Lung (tissue), 12 donors: ENCODE measurements around the gene TMEM39B. TPM values are rescaled to one million over a fixed set of nuclear protein-coding genes. Genes with fewer than 3 reads are reported as not detected.
"Not testable (repeated sequence)": the region's sequence is repeated elsewhere in the genome, so short reads cannot be mapped to it uniquely, and the experiment has no call there.

Source experiments
- ATAC-seq: fragments of 200-7000 bp; cut with Tn5 transposase; one replicate; pipeline ENCODE4 v1.9.1; 2020; ENCODE audit warnings: moderate number of reproducible peaks; ENCODE audit not compliant: insufficient read depth, low FRiP score
- DNase-seq, 3 donors: peaks; one replicate each; pipeline ENCODE4 v3.0.0-alpha.2; 2013 to 2017
- H3K27ac ChIP-seq, 2 donors: one replicate each; pipeline ENCODE4 v1.5.1; 2013; ENCODE audit warnings: mild to moderate bottlenecking in 2 of 2, moderate library complexity in 2 of 2, control low read depth in 1 of 2, inconsistent platforms in 1 of 2, low read depth in 1 of 2, low read length in 1 of 2
- H3K27me3 ChIP-seq, 3 donors: one replicate each; pipeline ENCODE4 v1.5.1; 2013; ENCODE audit warnings: low read length in 2 of 3; ENCODE audit not compliant: control insufficient read depth in 3 of 3, insufficient read depth in 3 of 3
- H3K36me3 ChIP-seq, 4 donors: one replicate each; pipeline ENCODE4 v1.5.1; 2013; ENCODE audit warnings: low read length in 4 of 4, mild to moderate bottlenecking in 1 of 4, moderate library complexity in 1 of 4; ENCODE audit not compliant: control insufficient read depth in 4 of 4, insufficient read depth in 4 of 4
- H3K4me1 ChIP-seq, 5 donors: one replicate each; pipeline ENCODE4 v1.5.1; 2013; ENCODE audit warnings: low read length in 5 of 5, mild to moderate bottlenecking in 2 of 5, moderate library complexity in 1 of 5; ENCODE audit not compliant: control insufficient read depth in 5 of 5, insufficient read depth in 5 of 5
- H3K4me3 ChIP-seq: one replicate; pipeline ENCODE4 v1.5.1; 2013; ENCODE audit warnings: mild to moderate bottlenecking, control low read depth, moderate library complexity
- H3K9ac ChIP-seq, 2 donors: one replicate each; pipeline ENCODE4 v1.5.1; 2013; ENCODE audit warnings: low read length in 2 of 2, control low read depth in 1 of 2; ENCODE audit not compliant: insufficient read depth in 1 of 2
- H3K9me3 ChIP-seq, 4 donors: one replicate each; pipeline ENCODE4 v1.5.1; 2013; ENCODE audit warnings: low read length in 3 of 4, mild to moderate bottlenecking in 1 of 4, moderate library complexity in 1 of 4; ENCODE audit not compliant: control insufficient read depth in 4 of 4, insufficient read depth in 3 of 4
- WGBS, 2 donors: extraction: QIAGEN DNeasy Blood & Tissue Kit; methylation state at CpG; one replicate each; pipeline ENCODE4 v1.1.7; 2013; 5-methylcytosine and 5-hydroxymethylcytosine counted together
- polyA plus RNA-seq, 2 donors: library from polyadenylated mRNA; stranded (reverse); fragments of 200-250 nt; gene quantifications; one replicate each; pipeline ENCODE4 v1.2.1, GENCODE V29; 2013
- total RNA-seq, 2 donors: library from RNA; depleted of rRNA in 1 of 2; stranded (reverse); fragments of >200 nt in 1 of 2; gene quantifications; one replicate each; pipeline ENCODE4 v1.2.1, GENCODE V29; 2014 to 2021
- TF ChIP-seq, protein P1 (sequence below): IDR thresholded peaks from 2 replicates; pipeline ENCODE4 v1.5.1; 2012; ENCODE audit warnings: mild to moderate bottlenecking; ENCODE audit errors: control extremely low read depth, extremely low read depth
- donor health status: control.
- donor health status: control.
- donor health status: Bipolar disorder and iron deficiency.
- donor health status: healthy.
- donor health status: DM: yes; HTN: yes; CAD: no.

Gene TMEM39B
- total and polyA plus RNA-seq, 4 donors: 7.6 to 23.8 (median 13.6) TPM

DNA sequence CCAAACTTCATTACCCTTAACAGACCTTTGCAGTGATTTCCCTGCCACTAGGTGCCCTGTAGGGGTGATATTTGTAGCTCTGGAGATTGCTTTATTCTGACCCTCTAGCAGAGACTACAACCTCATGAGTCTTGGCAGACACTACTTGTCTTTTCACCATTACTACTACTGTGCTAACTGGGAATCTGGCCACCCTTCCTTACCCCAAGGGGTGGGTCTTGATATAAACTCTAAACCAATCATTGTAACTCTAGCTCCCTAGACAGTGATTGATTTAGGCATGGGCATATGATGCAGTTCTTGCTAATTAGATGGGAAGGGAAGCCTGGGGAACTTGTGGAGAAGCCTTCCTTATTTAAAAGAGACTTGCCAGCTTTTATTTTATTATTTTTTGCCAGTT is 39.0 kb downstream of the TMEM39B start:
- no peak overlapping the region for H3K9ac ChIP-seq
- no peak for ATAC-seq
- no peak for DNase-seq
- H3K4me3 ChIP-seq: no peak overlapping the region
- H3K27me3 ChIP-seq: no peaks in the 10 kb centered on the region
- TF ChIP-seq, protein P1, sequence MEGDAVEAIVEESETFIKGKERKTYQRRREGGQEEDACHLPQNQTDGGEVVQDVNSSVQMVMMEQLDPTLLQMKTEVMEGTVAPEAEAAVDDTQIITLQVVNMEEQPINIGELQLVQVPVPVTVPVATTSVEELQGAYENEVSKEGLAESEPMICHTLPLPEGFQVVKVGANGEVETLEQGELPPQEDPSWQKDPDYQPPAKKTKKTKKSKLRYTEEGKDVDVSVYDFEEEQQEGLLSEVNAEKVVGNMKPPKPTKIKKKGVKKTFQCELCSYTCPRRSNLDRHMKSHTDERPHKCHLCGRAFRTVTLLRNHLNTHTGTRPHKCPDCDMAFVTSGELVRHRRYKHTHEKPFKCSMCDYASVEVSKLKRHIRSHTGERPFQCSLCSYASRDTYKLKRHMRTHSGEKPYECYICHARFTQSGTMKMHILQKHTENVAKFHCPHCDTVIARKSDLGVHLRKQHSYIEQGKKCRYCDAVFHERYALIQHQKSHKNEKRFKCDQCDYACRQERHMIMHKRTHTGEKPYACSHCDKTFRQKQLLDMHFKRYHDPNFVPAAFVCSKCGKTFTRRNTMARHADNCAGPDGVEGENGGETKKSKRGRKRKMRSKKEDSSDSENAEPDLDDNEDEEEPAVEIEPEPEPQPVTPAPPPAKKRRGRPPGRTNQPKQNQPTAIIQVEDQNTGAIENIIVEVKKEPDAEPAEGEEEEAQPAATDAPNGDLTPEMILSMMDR: no peak
- no peak overlapping the region for H3K27ac ChIP-seq
- H3K9me3 ChIP-seq: no peaks in the 10 kb centered on the region
- H3K4me1 ChIP-seq: peaks cover 0 to 24% (median 7%) of the 10 kb centered on the region in 5 donors
- H3K36me3 ChIP-seq: peaks cover 0 to 4% (median 0%) of the 10 kb centered on the region in 4 donors

- ATAC-seq: no peak
- TF ChIP-seq, protein P1: no peak
- Histone ChIP-seq H3K27ac (no peak overlapping the region), H3K9me3 (no peaks in the 10 kb centered on the region), H3K4me1 (peaks cover 0 to 24% (median 7%) of the 10 kb centered on the region in 5 donors), H3K4me3 (no peak overlapping the region), H3K9ac (no peak overlapping the region), H3K36me3 (peaks cover 0 to 4% (median 0%) of the 10 kb centered on the region in 4 donors), H3K27me3 (no peaks in the 10 kb centered on the region)
- no peak for DNase-seq
- 72 to 82% methylated on average over 5 of the region's 5 CpGs for WGBS, 2 donors
Measured at GRCh38 chr1:32112806-32113375, 40.2 kb downstream of the TMEM39B start.

DNA sequence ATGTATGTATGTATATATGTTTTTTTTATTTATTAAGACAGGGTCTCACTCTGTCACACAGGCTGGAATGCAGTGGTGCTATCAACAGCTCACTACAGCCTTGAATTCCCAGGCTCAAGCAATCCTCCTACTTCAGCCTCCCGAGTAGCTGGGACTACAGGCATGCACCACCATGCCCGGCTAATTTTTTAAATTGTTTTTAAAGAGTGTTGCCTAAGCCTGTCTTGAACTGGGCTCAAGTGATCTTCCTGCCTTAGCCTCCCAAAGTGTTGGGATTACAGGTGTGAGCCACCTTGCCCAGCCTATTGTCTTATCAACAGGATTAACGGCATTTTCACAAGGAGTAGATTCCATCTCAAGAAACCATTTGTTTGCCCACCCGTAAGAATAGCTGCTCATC is 40.7 kb downstream of the TMEM39B start:
- not testable (repeated sequence) for ATAC-seq, H3K9ac ChIP-seq, H3K27me3 ChIP-seq, H3K4me3 ChIP-seq, H3K9me3 ChIP-seq, H3K36me3 ChIP-seq, H3K27ac ChIP-seq, DNase-seq
- WGBS, 2 donors: 92 to 100% methylated on average over 4 of the region's 4 CpGs
- peaks cover 0 to 24% (median 8%) of the 10 kb centered on the region in 5 donors for H3K4me1 ChIP-seq

GRCh38 chr1:32114420-32114819 is 41.7 kb downstream of the TMEM39B start:
- H3K9ac ChIP-seq: no peak overlapping the region
- WGBS, 2 donors: 89% methylated on average over 2 of the region's 2 CpGs
- H3K4me1 ChIP-seq: peaks cover 0 to 24% (median 2%) of the 10 kb centered on the region in 5 donors
- TF ChIP-seq, protein P1: no peak
- no peaks in the 10 kb centered on the region for H3K27me3 ChIP-seq
- H3K36me3 ChIP-seq: peaks cover 0 to 4% (median 0%) of the 10 kb centered on the region in 4 donors
- DNase-seq (no peak), ATAC-seq (no peak)
- H3K4me3 ChIP-seq: no peak overlapping the region
- H3K9me3 ChIP-seq: no peaks in the 10 kb centered on the region
- H3K27ac ChIP-seq: no peak overlapping the region
